CD4-positive, alpha-beta T cell treated with Interferon alpha-2 for 1 hour (primary cell): ENCODE results near the gene LIPA.
"Not testable (repeated sequence)": the region's sequence is repeated elsewhere in the genome, so short reads cannot be mapped to it uniquely, and the experiment has no call there.

ENCODE experiments used
- DNase-seq, 2 donors: peaks; one replicate each; pipeline ENCODE4 v3.0.0-alpha.2; 2020 to 2022

Gene LIPA

DNA sequence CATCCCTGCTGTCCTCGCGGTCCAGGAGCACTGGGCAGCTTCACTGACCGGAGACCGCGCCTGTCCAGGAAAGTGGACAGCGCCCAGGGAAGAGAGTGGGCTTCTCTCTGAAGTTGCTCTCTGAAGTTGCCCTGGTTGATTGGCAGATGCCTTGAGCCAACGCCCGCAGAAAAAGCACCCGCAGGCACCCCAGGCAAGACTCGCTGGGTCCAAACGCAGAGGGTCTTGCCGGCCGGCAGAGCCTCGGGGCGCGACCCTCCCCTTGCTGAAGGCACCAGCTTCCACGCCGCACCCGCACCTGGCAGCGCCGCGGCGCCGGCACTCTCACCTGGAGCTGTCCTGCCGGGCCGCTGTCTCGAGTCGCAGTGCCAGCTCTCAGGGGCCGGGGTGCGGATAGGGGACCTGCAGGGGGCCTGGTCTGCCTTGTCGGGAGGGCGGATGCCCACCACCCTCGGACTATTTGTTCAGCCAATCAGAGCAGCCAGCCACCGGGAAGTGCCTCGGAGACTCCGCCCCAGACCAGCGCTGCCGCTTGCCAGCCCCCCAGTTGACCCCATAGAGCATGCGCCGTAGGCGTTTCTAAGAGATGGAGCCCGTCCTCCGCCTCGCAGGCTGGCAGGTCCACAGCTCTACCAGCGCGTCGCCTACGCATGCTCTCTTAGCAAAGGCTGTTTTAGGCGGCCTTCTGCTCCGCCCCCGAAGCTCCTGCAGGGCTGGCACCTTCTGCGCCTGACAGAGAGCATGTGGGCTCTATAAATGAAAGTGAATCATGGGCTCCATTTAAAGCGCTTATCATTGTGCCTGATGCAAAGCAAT is at the start of gene LIPA:
Gene LIPA, minus strand, starts transcription at position 367 of the 816 bp plus-strand sequence. CDS start 4,127 bp downstream, outside the sequence.
- DNase-seq, result peak; percentile 99

DNA sequence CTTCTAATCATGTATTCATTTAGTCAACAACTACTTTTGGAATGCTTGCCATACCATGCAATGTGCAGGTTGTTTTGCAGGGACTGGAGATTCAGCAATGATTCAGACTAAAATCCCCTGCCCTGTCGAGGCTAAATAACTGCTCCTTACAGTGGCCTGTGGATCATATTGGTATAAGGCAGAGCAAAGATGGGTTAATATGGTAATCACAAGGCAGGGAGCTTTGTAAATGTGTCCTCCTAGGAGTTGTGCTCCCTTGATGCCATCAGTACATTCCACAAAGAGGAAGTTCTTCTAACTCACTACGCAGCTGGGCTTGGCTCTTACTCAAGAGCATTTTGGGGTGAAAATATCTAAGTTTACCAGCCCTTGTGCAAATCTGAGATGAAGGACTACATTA is 49.7 kb upstream of the LIPA start:
- DNase-seq, result peak; percentile 52 to 60

DNA sequence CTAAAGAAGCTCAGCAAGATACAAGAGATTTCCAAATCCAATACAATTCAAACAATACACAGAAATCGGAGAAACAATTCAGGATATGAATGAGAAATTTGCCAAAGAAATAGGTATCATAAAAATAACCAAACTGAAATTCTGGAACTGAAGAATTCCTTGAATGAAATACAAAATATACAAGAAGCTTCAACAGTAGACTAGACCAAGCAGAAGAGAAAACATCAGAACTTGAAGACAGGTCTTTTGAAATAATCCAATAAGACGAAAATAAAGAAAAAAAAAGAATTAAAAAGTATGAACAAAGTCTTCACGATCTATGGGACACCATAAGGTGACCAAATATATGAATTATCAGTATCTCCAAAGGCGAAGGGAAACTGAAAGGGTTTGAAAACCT is 47.5 kb upstream of the LIPA start:
- no peak for DNase-seq

DNA sequence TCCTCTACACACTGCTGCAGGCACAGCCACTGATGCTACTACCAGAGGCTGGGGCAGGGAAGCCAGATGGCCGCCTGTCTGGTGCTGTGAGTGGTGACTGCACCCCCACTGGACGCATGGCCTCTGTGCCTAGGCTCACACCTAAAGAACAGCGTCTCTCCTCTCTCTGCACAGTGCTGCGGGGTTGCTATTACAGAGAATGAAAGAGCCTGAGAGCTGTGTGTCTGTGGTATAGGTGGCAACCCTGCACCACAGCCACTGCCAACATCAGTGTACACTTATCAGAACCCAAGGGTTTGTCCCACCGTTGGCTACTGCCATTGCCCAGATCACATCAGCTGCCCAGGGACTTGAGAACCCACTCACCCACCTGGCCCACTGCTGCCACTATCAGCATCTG is 46.2 kb upstream of the LIPA start:
- DNase-seq, result peak in 1 of 2 donors; percentile 17

DNA sequence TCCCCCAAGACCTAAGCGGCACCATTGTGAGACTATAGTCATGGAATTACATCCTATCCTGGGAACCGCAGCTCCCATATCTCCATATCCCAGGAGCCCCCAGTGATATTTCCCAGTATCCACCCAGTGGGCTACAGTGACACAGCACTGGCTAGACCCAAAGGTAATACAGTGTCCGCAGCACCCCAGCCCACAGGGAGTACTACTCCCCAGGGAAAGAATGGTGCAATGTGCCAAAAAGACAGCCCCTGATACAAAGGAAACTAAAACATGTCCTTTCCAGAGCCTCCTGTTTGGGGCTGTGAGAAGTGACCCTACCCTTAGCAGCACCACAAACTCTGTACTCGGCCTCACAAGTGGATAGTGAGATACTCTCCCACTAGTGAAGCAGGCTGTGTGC is 45.8 kb upstream of the LIPA start:
- no peak for DNase-seq

DNA sequence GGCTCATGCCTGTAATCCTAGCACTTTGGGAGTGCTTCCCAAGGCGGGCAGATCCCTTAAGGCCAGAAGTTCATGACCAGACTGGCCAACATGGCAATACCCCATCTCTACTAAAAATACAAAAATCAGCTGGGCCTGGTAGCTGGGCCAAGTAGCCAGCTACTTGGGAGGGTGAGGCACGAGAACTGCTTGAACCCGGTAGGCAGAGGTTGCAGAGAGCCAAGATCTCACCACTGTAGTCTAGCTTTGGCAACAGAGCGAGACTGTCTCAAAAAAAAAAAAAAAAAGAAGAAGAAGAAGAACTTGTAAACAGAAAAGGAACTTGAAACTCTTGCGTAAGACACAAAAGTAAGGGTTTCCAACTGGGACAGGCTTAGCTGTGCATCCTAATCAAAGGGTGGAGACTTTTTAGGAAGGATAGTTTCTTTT is 44.7 kb upstream of the LIPA start:
- peak; percentile 29 to 54 for DNase-seq

DNA sequence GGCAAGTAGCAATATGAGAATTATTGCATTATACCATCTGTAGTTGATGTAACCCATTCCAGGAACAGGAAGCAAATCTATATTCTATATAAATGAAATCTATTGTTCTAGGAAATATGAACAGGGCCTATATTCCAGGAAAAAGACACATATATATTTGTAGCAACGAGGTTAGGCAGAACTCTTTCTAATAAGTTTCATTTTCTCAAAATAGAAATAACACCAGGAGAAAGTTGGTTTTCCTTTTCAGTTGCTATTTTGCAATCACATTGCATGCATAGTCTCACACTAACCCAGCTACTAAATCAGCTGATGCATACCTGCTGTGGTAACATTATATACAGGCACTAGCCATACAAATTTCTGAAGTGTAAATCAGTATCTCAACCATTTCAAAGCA is 44.0 kb upstream of the LIPA start:
- DNase-seq, result peak; percentile 12 to 34

DNA sequence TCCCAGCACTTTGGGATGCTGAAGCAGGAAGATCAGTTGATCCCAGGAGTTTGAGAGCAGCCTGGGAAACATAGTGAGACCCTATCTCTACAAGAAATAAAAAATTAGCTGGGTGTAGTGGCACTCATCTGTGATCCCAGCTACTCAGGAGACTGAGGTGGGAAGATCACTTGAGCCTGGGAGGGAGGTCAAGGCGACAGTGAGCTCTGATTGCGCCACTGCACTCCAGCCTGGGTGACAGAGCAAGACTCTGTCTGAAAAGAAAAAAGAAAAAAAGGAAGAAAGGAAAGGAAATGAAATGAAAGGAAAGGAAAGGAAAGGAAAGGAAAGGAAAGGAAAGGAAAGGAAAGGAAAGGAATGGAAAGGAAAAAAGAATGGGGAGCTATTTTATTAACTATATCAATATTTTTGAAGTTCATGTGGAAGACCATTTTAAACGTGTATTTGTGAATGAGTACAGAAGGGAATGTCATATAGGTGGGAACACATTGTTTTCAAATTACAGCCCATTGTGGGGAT is 43.2 kb upstream of the LIPA start:
- DNase-seq, result no peak

DNA sequence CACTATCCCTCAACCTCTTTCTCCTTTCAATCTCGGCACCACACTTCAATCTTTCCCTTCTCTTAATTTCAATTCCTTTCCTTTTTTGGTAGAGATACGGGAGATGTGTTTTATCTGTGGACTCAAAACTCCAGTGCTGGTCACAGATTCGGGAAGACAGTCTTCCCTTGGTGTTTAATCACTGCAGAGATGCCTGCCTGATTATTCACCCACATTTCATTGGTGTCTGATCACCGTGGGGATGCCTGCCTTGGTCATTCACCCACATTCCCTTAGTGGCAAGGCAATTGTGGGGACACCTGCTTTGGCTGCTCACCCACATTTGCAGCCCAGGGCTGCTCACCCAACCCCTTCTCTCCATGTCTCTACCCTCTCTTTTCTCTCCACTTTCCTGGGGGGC is 33.7 kb upstream of the LIPA start:
- not testable (repeated sequence) for DNase-seq

DNA sequence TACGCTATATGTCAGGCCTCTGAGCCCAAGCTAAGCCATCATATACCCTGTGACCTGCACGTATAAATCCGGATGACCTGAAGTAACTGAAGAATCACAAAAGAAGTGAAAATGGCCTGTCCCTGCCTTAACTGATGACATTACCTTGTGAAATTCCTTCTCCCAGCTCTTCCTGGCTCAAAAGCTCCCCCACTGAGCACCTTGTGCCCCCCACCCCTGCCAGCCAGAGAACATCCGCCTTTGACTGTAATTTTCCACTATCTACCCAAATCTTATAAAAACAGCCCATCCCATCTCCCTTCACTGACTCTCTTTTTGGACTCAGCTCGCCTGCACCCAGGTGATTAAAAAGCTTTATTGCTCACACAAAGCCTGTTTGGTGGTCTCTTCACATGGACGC is 33.1 kb upstream of the LIPA start:
- DNase-seq, result not testable (repeated sequence)

DNA sequence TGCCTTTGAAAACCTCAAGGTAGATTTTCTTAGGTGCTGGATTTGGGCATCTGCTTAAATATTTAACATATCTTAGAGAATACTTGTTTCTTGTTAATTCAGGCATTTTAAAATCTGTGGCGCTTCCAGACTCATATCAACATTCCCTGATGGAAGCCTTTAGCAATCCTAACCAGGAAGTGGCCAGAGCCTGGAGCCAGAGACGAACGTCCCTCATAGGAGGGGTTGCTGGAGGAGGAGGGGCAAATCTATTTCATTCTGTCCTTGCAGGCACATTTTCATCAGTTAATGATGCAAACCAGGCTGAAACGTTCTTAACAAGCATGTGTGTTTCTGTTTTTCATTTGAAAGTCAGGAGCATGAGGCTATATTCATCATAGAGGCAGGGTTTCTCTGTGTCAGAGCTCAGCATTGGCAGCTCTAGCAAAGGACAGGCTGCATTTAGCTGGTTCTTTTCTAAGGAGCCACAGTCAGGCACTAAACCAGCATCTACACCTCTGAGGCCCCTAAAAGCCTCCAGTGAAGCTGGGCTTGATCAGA is 32.4 kb upstream of the LIPA start:
- DNase-seq, result no peak

DNA sequence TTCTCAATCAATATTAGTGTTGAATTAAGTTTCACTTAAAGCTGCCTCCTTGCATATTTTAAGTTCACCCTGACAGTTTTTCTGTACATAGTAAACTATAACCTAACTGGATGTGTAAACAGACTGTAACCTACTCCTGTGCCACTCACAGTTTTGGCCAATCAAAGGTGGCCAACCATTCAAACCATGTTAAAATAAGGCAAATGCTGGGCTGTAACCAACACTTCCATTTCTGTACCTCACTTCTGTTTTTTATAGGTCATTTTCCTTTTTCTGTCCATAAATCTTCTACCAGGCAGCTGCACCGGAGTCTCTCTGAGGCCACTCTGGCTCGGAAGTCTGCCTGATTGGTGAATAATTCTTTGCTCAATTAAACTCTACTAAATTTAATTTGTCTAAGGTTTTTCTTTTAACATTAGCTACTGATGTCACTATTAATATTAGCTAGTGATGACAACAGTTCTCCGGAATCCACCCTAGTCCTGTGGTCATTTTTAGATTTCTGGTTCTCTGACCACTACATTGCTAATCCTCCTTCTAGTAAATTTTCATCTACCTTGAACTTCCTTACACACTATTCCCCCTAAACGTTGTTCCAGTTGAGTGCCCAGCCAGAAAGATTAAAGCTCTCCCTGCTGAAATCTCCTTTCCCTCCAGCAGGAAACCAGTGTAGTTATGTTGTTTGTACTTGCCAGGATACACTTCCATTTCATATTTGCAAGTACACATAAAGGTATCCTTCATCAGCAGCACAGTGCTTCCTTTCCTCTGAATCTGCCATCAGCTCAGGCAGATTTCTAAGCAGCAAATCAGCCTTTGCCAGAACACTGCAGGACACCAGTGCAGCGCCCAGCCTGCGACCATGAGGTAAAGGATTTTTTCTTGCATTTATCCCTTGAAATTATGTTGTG is 31.7 kb upstream of the LIPA start:
- DNase-seq, result no peak

DNA sequence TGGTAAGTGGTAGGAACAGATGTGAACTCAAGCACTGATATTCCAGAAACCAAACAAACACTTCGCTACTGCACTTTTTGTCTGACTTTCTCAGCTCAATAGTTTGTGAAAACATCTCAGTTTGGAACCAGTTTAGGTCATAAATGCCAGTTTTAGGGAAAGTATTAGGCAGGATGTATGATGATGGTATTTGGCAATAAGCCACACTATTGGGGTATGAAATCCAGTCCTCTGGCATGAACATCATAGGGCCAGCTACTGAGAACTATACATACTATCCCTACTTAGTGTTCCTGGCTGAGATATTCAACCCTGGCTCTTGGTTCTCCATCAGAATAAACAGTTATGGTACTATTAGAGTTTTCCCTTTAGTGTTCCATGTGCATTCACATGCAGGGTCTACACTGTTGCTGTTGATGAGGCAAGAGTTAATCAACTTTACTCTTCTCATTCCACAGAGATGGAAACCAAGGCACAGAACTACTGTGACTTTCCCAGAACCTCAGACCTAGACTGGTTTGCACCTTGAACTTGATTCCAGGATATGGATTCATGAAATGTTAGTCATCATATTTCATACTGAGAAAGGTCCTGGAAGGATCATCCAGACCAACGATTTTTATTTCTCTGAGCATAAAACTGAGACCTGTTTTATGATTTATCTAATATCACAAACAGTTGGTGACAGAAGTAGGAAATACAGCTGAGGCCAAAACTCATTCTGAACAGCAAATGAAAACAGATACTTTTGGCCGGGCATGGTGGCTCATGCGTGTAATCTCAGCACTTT is 30.2 kb upstream of the LIPA start:
- DNase-seq, result no peak

DNA sequence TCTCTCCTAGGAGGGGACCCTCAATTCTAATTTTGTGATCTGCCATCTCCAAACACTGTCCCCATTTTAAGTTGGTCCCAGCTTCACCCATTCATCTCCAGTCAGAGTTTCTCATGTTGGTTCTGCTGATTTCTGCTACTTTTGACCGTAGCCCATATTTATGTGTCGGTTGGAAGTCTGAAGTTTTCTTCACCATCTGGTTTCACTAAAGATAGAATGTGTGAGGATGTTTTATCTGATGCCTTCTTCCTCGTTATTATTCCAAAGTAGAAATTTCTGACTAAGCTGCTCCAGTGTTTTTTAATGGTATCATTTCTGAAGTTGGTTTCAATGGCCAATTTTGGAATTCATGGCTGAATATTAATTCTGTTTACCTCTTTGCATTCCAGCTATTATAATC is 28.9 kb upstream of the LIPA start:
- DNase-seq, result no peak

DNA sequence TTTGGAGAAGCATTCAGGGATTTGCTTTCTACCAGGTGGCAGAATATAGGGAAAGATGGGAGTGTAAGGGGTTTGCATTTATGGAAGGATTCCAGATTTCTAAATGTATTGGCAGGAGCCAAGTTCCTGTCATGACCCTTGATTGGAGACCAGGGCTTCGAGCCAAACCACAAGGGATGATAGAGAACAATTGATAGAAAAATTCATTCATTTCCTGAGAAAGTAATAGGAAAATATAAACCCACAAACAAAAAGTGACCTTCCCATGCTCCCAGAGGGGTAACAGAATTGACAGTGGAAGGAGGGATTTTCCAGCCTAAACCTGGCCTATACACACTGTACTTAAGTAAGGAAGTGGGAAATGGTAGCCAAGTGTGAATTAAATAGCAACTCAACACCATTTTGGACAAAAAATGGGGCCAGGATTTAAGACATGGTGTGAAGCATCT is 27.9 kb upstream of the LIPA start:
- no peak for DNase-seq

DNA sequence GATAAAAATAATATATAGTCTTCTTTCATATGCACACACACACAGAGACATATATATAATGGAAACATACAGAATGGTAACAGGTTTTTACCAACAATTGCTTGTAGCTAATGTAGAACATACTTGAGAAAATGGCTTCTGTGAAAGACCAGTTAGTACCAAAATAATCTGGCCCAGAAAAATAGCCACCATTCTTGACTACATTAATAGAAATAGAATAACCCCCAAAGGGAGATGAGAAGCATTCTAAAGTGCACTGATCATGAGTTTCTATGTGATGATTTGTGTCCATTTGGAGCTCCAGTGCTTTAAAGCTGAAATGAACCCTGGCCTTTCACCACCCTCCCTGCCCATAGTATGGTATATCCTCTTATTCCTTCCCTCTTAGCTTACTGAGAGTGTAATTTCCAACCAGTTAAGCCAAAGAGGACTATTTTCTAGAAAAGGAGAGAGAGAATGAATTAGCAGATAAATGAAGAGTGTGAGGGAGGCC is 27.4 kb upstream of the LIPA start:
- no peak for DNase-seq

DNA sequence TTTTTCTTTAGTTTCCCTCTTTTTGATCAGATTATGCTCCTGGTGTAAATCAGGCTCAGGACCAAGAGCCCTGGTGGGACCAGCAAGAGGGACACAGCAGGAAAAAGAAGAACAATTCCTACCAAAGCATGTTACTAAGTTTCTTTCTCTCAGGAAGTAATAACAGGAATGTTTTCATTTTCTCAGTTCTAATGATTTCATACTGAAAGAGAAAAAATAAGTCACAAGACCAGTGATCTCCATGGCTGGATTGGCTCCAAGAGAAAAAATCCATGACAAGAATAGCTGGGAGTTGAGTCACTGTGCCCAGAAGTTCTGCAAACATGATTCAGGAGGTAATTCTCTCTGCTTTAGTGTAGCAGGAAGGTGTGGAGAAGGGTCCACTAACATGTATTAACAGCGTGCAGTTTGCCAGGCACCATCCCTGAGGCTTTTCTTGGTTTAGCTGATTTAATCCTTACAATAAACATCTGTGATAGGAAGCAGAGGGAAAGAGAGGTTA is 26.5 kb upstream of the LIPA start:
- no peak for DNase-seq

DNA sequence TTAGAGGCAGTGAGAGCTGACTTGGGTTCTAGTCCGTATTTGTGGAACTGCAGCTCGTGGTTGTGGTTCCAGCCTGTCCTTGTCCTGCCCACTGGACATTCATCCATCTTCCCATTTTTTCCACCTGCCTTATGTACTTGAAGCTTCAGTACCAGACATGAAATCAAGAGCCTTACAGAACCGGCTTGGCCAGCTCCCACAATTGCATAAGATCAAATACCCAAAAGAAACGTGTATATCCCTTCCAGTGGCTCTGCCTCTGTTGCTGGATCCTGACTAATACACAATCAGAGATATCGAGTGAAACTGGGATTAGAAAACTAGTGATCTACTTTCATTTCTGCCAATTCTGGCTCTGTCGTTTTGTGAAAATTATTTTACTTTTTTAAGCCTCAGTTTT is 23.8 kb upstream of the LIPA start:
- DNase-seq, result no peak

DNA sequence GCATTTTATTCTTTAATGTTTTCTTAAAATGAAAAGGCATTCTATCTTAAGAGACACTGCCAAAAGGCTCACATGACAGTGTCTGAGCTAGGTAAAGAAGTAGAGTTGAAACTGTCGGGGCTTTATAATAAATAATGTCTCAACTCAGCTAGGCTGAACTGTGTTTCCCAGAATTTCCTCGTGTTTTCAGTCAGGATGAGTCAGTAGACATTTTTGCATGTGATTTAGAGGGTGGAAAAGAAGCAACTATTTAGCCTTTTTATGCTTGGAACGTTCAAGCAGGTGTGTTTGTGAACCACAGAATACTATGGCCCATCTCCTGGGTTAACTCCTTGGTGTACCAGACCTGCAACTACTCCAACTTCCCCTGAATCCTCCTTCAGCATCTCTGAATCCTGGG is 23.4 kb upstream of the LIPA start:
- no peak for DNase-seq

DNA sequence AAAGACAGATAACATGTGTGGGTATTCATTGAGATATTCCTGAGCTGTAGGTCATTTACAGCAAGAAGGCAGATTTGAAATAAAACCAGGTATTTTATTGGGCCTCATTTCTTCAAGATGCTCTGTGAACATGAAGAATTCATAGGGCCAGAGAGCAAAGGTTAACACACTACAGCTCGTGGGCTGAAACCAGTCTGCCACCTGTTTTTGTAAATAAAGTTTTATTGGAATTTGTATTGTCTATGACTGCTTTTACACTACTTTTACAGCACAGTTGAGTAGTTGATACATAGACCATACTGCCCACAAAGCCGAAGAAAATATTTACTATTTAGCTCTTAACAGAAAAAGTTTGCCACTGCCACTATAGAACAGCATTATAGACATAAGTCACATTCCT is 22.1 kb upstream of the LIPA start:
- DNase-seq, result no peak

DNA sequence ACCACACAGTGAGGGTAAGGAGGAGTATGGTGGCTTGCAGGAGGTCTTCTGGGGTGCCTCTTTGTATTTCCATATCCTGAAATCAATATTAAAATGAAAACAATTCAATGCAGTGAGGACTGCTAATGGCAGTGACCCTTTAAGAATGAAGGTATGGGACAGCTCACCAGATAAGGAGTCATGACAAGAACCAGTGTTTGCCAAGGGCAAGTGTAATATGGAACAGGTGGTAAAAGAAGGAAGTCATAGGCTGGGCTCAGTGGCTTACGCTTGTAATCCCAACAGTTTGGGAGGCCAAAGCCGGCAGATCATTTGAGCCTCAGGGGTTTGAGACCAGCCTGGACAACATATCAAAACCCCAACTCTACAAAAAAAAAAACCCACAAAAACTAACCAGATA is 20.0 kb upstream of the LIPA start:
- no peak for DNase-seq

DNA sequence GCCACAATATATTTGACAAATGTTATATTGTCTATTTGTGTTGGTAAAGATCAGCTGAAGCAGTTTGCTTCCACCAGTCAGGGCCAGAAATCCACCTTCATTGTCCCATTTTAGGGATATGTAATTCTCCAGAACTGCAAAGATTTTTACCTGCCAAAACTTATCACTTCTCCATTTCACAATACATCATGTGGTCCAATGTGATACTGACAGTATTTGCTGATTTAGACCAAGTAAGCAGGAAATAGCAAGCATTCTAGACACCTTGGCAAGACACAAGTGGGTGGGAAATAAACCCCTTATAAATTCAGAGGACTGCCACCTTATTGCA is 18.5 kb upstream of the LIPA start:
- no peak for DNase-seq
